ENCODE measurements around the gene RHBDL1.
A peak's percentile ranks its signal among the peaks of the same experiment; 100 is the strongest.

RHBDL1 gene

DNA sequence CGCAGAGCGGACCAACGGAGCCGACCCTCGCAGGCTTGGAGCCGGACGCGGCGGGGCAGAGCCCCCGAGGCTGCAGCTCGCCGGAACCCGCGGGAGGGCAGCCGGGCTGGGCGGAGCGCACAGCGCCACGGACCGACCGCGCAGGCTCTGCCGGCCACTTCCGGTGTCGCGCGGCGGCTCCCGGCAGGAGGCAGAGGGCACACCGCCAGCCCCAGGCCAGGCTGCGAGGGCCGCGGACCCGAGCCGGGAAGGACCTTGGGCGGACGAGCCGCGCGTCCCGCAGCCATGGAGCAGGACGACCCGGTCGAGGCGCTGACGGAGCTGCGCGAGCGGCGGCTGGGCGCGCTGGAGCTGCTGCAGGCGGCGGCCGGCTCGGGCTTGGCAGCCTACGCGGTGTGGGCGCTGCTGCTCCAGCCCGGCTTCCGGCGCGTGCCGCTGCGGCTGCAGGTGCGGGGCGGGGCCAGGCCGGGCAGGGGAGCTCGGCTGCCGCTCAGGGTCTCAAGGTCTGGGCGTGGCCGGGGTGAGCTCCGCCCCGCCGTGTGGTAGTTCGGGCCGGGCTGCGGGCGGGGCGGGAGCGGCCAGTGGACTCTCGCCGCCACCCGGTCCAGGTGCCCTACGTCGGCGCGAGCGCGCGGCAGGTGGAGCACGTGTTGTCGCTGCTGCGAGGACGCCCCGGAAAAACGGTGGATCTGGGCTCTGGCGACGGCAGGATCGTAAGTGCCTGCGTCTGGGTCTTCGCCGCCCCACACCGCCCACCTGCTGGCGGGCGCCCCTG is 45.7 kb downstream of the RHBDL1 start, which contains the start of gene ANTKMT:
Gene ANTKMT (plus strand): TSS at position 157 of the 775 bp plus-strand sequence. CDS start 129 bp downstream, at position 286.
- DNase-seq (ENCODE audit: low read depth): peak; percentile 75

DNA sequence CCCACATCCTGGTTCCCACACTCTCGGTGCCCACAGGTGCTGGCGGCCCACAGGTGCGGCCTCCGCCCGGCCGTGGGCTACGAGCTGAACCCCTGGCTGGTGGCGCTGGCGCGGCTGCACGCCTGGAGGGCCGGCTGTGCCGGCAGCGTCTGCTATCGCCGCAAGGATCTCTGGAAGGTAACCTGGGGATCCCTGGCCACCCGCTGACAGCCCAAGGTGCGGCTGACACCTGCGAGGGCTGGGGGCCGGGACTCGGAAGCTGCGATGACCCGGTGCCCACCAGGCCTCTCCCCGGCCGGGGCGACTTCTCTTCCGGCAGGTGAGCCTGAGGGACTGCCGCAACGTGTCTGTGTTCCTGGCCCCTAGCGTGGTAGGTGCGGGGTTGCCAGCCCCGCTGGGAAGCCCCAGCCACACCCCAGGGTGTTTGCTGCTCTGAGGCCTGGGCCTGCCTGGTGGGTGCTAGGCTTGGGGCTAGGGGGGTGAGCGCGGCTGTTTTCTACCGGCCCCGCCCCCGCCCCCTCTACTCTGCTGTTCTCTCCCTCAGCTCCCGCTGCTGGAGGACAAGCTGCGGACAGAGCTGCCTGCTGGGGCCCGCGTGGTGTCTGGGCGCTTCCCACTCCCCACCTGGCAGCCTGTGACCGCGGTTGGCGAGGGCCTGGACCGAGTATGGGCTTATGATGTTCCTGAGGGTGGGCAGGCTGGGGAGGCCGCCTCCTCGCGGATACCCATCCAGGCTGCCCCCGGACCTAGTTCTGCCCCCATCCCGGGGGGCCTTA is 46.5 kb downstream of the RHBDL1 start:
- DNase-seq (ENCODE audit: low read depth): no peak

DNA sequence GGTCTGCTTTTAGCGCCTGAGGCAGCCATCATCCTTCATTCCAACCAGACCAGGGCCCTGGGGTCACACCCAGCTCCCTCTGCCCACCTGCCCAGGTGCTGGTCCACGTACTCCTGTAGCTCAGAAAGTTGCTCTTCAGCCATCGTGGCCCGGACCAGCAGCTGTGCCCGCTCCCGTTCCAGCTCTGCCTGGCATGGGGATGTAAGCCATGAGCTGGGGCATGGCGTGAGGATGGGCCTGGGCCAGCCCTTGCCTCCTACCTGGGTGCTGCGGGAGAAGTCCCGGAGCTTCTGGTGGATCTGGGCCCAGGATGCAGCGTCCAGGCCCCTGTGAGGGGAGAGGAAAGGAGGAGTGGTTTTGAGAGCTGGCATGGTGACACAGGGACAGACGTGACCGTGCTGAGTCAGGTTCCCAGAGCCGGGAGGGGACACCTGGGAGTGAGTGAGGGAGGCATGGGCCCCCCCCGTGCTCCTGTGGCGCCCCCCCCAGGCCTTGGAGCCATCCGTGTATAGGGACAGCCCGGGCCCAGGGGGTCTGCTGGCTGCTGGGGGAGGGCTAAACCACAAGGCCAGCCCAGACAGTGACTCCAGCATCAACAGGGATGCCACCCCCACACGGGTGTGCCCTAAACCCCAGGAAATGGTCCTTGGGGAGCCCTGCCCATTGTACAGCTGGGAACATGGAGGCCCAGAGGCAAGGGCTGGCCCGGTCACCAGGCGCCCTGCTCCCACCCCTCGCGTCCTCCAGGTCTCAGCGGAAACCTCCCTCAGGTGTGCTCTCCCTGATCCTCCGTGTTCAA is 47.6 kb downstream of the RHBDL1 start:
- DNase-seq (ENCODE audit: low read depth): no peak

DNA sequence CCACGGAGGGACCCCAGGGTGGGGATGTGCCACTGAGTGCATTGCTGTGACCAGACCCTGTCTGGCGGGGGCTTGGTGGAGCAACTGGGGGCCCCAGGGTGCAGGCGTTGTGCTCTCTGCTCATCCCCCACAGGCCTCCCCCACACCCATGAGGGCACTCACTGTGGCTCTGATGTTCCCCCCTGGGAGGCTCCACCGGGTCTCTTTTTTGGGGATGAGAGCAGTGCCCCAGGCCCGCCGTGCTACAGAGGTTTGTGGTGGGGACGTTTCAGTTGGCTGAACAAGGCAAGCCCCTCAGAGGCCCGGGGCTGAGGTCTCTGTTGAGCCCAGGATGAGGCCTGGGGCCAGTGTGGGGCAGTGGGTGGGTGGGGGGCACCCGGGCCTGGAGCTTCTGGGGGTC is 48.2 kb downstream of the RHBDL1 start:
- no peak for DNase-seq (ENCODE audit: low read depth)

DNA sequence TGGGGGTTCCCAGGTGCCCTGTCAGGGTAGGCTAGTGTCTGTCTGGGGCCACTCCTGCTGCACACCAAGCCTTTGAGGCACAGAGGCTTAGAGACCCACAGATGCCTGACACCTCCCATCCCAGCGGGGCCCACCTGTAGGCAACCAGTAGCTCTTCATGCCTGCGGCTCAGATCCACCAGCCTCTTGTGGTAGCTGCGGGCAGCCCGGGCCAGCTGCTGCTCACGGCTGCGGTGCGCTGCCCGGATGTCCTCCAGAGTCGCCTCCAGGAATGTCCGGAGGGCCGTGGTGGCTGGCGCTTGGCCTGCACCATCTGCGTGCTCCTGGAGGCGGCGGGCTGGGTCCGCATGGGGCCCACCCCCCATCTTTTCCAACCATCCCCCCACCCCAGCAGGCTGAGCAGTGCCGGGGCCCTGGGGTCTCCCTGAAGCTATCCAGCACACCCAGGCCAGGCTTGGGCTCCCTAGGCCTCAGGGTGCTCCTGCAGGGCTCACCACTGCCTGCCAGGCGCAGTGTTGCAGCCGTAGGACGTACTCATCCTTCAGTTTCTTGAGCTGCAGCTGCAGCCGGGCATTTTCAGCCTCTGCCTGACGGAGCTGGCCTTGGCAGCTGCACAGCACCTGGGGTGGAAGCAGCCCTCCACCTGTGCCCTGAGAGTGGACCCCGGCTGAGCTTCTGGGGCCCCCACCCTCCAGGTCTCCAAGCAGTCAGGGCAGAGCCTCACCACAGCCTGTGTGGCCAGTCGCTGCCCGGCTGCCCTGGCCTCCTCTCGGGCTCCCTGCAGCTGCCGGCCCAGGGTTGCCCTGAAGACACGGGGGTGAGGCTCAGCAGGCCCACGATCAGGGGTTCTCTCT is 48.9 kb downstream of the RHBDL1 start:
- DNase-seq (ENCODE audit: low read depth): no peak

DNA sequence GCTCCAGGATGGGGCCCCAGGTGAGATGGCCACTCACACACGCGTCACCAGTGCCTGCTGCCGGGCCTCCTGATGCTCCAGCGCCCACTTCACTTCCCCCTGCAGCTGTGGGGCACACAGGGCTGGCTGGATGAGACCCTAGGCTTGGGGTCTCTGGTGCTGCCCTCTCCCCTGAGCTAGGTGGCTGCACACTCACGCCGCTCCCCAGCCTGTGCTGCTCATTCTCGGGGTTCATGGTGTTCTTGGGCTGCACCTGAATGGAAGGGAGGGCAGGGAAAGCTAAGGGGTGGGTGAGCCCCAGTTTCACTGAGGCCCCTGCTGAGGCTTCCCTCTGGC is 49.5 kb downstream of the RHBDL1 start:
- no peak for DNase-seq (ENCODE audit: low read depth)

DNA sequence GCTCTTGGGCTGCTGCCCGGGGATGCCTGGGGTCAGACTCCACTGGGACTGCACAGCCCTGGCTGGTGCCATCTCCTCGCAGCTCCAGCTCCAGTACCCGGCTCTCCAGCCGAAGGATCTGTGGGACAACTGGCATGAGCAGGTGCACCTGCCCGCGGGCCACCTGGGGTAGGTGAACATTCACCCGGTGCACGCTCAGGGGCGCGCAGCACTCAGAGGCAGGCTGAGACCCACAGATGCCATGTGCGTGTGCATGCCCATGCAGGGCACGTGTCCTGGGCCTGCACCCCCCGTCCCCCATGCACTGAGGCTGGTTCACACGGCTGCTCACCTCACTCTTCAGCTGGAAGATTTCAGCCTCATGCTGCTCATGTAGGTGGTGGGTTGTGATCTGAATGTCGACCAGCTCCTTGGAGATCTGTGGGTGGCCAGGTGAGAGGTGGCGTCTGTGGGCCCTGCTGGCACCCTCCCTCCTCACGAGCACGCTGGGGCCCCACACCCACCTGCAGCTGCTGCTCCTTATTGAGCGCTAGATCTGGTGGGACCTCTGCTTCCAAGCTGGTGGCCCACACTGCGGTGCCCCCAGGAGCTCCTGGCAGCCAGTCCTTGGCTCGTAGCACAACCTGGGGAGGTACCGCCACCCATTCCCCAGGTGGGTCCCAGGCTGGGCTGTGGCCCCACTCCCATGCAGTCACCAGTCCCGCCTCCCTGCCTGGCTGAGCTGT is 50.2 kb downstream of the RHBDL1 start:
- no peak for DNase-seq (ENCODE audit: low read depth)

DNA sequence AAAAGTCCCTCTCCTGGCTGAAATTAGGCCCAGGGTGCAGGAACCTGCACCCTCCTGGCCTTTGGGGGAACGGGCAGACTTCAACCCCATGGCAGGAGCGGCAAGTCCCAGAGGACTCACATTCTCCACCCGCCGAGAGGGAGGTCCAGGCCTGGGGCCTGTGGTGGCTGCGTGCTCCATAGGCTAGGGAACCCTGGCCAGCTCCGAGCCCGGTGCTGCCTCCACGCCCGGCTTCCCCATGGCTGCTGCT is 50.6 kb downstream of the RHBDL1 start:
- no peak for DNase-seq (ENCODE audit: low read depth)

DNA sequence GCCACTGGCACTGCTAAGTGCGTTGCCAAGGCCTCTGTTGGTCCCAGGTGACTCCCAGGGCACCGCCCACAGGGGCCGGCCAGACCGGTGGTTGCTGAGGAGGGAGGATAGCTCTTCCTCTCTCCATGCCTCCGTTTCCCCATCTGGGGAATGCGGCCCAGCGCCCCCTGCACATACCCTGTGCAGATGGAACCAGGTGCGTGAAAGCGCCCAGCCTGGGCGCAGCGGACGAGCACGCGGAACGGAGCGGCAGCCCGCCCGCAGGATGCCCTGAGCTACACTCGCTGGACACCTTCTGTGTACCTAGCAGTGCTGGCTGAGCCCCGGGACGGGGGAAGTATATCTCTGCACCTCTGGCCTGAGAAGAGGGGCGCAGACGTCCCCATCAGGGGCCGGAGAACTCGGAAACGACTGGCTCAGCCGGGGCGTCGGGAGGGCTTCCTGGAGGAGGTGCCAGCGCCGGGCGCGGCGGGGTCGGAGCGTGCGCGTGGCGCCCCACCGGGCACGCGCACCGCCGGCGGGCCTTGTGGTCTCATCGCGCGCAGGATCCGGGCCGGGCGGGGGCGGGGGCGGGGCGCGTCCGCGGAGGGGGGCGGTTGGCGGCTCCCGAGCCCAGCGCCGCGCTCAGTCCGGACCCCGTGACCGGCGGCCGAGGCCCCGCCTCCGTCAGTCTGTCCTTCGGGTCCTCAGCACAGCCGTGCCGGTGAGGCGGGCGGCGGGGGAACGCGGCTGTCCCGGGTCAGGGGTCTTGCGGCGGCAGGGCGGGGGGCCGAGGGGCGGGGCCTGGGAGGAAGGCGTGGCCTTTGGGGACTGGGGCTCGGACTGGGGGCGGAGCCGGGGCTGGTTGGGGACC is 51.2 kb downstream of the RHBDL1 start, which contains the start of the genes CCDC78 and HAGHL:
Gene CCDC78 (minus strand): TSS at position 6 of the 853 bp plus-strand sequence. CDS start 76 bp downstream, outside the sequence.
Gene HAGHL (plus strand): TSS at position 669 of the 853 bp plus-strand sequence. CDS start 404 bp downstream, outside the sequence.
- peak; percentile 61 for DNase-seq (ENCODE audit: low read depth)

DNA sequence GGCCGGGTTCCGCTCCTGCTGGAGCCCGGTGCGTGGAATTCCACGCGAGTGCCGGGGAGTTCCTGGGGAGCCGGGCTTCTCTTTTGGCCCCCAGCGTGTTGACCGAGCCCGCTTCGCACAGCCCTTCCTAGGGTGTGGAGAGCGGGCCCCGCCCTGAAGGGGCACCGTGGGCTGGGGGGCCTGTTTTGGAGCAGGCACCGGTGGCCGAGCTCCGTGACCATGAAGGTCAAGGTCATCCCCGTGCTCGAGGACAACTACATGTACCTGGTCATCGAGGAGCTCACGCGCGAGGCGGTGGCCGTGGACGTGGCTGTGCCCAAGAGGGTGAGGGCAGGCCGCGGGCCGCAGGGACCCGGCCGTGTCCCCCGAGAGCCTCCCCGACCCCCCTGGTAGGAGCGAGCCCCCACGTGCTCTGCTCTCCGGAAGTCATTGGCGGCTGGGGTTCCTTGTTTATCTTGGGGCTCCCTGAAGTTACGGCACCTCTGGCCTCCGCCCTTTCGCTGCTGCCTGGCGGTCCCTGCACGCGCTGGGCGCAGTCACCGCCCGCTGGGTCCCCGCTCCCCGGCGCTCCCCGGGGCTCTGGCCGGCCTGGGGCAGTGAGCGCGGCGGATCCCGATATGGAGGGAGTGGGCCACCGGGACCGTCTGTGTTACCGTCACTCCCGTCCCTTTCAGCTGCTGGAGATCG is 52.0 kb downstream of the RHBDL1 start:
- DNase-seq (ENCODE audit: low read depth): no peak
